Tibial nerve (tissue), 4 donors: ENCODE data around the gene FOXA2. TPM values are rescaled to one million over a fixed set of nuclear protein-coding genes. Genes with fewer than 3 reads are reported as not detected.

Experiments used
- DNase-seq, 2 donors: peaks; one replicate each; pipeline ENCODE4 v3.0.0-alpha.2; 2019; ENCODE audit warnings: low spot score in 2 of 2
- H3K27ac ChIP-seq, 4 donors: fragments of 200-600 bp; sonication (generic) in 3 of 4; one replicate each; pipeline ENCODE4 v1.5.1; 2017 to 2019; ENCODE audit warnings: mild to moderate bottlenecking in 1 of 4
- H3K27me3 ChIP-seq, 2 donors: fragments of 200-600 bp; sonication (generic) in 1 of 2; one replicate each; pipeline versions ENCODE4 v1.5.1 to v1.6.0; 2017 to 2019
- H3K36me3 ChIP-seq, 3 donors: fragments of 200-600 bp; sonication (generic); one replicate each; pipeline ENCODE4 v1.5.1; 2018 to 2019
- H3K4me1 ChIP-seq, 4 donors: fragments of 200-600 bp; sonication (generic) in 3 of 4; one replicate each; pipeline ENCODE4 v1.5.1; 2017 to 2019
- H3K4me3 ChIP-seq, 4 donors: fragments of 200-600 bp; sonication (generic) in 3 of 4; one replicate each; pipeline ENCODE4 v1.5.1; 2017 to 2019; ENCODE audit warnings: mild to moderate bottlenecking in 1 of 4, moderate library complexity in 1 of 4
- H3K9me3 ChIP-seq, 4 donors: fragments of 200-600 bp; sonication (generic) in 3 of 4; one replicate each; pipeline ENCODE4 v1.5.1; 2017 to 2019
- EP300 ChIP-seq, 2 donors: sonication (generic); formaldehyde crosslinking; IDR thresholded peaks; one replicate each; pipeline ENCODE4 v1.6.1; 2017; ENCODE audit warnings: antibody characterized with exemption in 2 of 2, mild to moderate bottlenecking in 1 of 2
- POLR2A ChIP-seq, 2 donors: fragments of 450-650 bp; IDR thresholded peaks; one replicate each; pipeline ENCODE4 v1.6.1; 2017; ENCODE audit warnings: antibody characterized with exemption in 2 of 2, mild to moderate bottlenecking in 2 of 2, moderate library complexity in 2 of 2
- WGBS, 2 donors: methylation state at CpG; one replicate each; pipeline ENCODE4 v1.1.5; 2018; 5-methylcytosine and 5-hydroxymethylcytosine counted together
- total RNA-seq, 4 donors: library from RNA; depleted of rRNA; stranded (reverse); fragments of >200 nt; gene quantifications; one replicate each; pipeline ENCODE4 v1.1.0, GENCODE V29; 2016
- TF ChIP-seq, protein P1 (sequence below), 5 experiments: fragments of 200-600 bp in 3 of 5; fragments of 450-650 bp in 2 of 5; sonication (generic) in 3 of 5; IDR thresholded peaks; one replicate each; pipeline ENCODE4 v1.5.1; 2016 to 2019; ENCODE audit warnings: antibody characterized with exemption in 5 of 5, mild to moderate bottlenecking in 3 of 5, moderate library complexity in 2 of 5

The FOXA2 gene
- total RNA-seq, 4 donors from 2014 or later: 0.60 TPM; not detected in 3

DNA sequence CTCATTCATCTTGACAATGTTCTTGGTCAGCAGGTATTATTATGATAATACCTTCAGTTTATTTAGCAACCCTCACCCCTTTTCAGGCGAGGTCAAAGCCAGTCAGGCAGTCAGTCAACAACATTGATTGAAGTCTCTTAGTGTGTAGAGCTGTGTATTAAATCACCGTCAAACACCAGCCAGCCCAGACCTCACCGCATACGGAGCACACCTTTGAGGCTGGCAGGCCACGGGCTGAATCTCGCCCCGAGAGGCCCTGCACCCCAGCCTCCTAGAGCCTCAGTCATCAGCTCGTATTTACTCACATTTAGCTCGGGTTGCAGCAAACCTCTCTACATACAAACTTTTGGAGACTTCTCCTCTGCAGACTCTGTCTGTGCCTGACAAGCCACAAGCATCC is 36.0 kb upstream of the FOXA2 start:
- Histone ChIP-seq H3K36me3 (no peaks in the 10 kb centered on the region), H3K9me3 (no peaks in the 10 kb centered on the region), H3K27ac (no peak overlapping the region), H3K4me3 (no peak overlapping the region), H3K4me1 (no peaks in the 10 kb centered on the region), H3K27me3 (no peaks in the 10 kb centered on the region)
- WGBS, 2 donors: 35 to 38% methylated on average over 9 of the region's 9 CpGs
- no peak for TF ChIP-seq POLR2A (IDR thresholded peaks at IDR 0.05)
- no peak for TF ChIP-seq EP300 (IDR thresholded peaks at IDR 0.05)
- TF ChIP-seq, protein P1, sequence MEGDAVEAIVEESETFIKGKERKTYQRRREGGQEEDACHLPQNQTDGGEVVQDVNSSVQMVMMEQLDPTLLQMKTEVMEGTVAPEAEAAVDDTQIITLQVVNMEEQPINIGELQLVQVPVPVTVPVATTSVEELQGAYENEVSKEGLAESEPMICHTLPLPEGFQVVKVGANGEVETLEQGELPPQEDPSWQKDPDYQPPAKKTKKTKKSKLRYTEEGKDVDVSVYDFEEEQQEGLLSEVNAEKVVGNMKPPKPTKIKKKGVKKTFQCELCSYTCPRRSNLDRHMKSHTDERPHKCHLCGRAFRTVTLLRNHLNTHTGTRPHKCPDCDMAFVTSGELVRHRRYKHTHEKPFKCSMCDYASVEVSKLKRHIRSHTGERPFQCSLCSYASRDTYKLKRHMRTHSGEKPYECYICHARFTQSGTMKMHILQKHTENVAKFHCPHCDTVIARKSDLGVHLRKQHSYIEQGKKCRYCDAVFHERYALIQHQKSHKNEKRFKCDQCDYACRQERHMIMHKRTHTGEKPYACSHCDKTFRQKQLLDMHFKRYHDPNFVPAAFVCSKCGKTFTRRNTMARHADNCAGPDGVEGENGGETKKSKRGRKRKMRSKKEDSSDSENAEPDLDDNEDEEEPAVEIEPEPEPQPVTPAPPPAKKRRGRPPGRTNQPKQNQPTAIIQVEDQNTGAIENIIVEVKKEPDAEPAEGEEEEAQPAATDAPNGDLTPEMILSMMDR (IDR thresholded peaks at IDR 0.05): no peak
- DNase-seq: no peak

GRCh38 chr20:22619806-22620205 is 35.4 kb upstream of the FOXA2 start:
- 34 to 47% methylated on average over 6 of the region's 6 CpGs for WGBS, 2 donors
- H3K9me3 ChIP-seq: no peaks in the 10 kb centered on the region
- DNase-seq: no peak
- H3K27ac ChIP-seq: no peak overlapping the region
- TF ChIP-seq POLR2A (IDR thresholded peaks at IDR 0.05): no peak
- TF ChIP-seq, protein P1 (IDR thresholded peaks at IDR 0.05): no peak
- no peak for TF ChIP-seq EP300 (IDR thresholded peaks at IDR 0.05)
- no peaks in the 10 kb centered on the region for H3K4me1 ChIP-seq
- no peaks in the 10 kb centered on the region for H3K27me3 ChIP-seq
- no peaks in the 10 kb centered on the region for H3K36me3 ChIP-seq
- H3K4me3 ChIP-seq: no peak overlapping the region

DNA sequence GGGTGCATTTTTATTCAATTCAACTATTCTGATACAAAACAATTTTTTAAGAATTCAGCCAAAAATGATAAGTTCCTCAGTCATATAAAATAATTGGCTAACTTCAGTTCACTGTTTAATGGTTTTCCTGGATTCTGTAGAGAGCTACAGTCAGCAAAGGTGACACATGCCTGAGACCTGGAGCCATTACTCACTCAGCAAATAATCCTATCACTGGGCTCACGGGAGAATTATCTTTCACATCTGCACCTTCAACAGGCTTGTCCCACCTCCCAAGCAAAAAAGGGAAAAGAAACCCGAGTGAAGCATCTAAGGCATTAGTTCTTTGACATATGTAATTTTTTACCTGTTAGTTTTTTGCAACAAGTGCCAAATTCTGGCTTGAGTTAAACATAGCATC is 34.9 kb upstream of the FOXA2 start:
- Histone ChIP-seq H3K4me3 (no peak overlapping the region), H3K27me3 (no peaks in the 10 kb centered on the region), H3K4me1 (no peaks in the 10 kb centered on the region), H3K9me3 (no peaks in the 10 kb centered on the region), H3K27ac (no peak overlapping the region), H3K36me3 (no peaks in the 10 kb centered on the region)
- TF ChIP-seq, protein P1 (IDR thresholded peaks at IDR 0.05): no peak
- TF ChIP-seq EP300 (IDR thresholded peaks at IDR 0.05): no peak
- TF ChIP-seq POLR2A (IDR thresholded peaks at IDR 0.05): no peak
- no peak for DNase-seq
- WGBS, 2 donors: 48% methylated on average over 2 of the region's 2 CpGs

- WGBS, 2 donors: 84 to 88% methylated on average over 3 of the region's 3 CpGs
- H3K4me3 ChIP-seq: no peak overlapping the region
- no peaks in the 10 kb centered on the region for H3K9me3 ChIP-seq
- H3K27ac ChIP-seq: no peak overlapping the region
- no peaks in the 10 kb centered on the region for H3K27me3 ChIP-seq
- H3K4me1 ChIP-seq: no peaks in the 10 kb centered on the region
- DNase-seq: no peak
- TF ChIP-seq, protein P1 (IDR thresholded peaks at IDR 0.05): no peak
- no peak for TF ChIP-seq EP300 (IDR thresholded peaks at IDR 0.05)
- no peak for TF ChIP-seq POLR2A (IDR thresholded peaks at IDR 0.05)
- no peaks in the 10 kb centered on the region for H3K36me3 ChIP-seq
Measured at GRCh38 chr20:22617160-22617559, 32.8 kb upstream of the FOXA2 start.

GRCh38 chr20:22616551-22616950 is 32.2 kb upstream of the FOXA2 start:
- no peak for DNase-seq
- TF ChIP-seq, protein P1 (IDR thresholded peaks at IDR 0.05): no peak
- TF ChIP-seq EP300 (IDR thresholded peaks at IDR 0.05) (no peak), POLR2A (IDR thresholded peaks at IDR 0.05) (no peak)
- Histone ChIP-seq H3K27ac (no peak overlapping the region), H3K36me3 (no peaks in the 10 kb centered on the region), H3K9me3 (no peaks in the 10 kb centered on the region), H3K27me3 (no peaks in the 10 kb centered on the region), H3K4me1 (no peaks in the 10 kb centered on the region), H3K4me3 (no peak overlapping the region)
- 53 to 67% methylated on average over 3 of the region's 3 CpGs for WGBS, 2 donors
